Vagina (tissue), 2 donors: Measurements from ENCODE around the gene COL7A1.

Experiments used
- CTCF ChIP-seq, 3 experiments: fragments of 450-650 bp in 2 of 3; fragments of 200-600 bp in 1 of 3; sonication (generic) in 1 of 3; IDR thresholded peaks; one replicate each; pipeline ENCODE4 v1.5.1; 2017 to 2019; ENCODE audit warnings: antibody characterized with exemption in 3 of 3, mild to moderate bottlenecking in 2 of 3, moderate library complexity in 2 of 3
- POLR2A ChIP-seq, 2 donors: fragments of 450-650 bp; IDR thresholded peaks; one replicate each; pipeline ENCODE4 v1.6.1; 2017; ENCODE audit warnings: antibody characterized with exemption in 2 of 2, mild to moderate bottlenecking in 2 of 2, moderate library complexity in 2 of 2
- POLR2AphosphoS5 ChIP-seq, 2 donors: sonication (generic); formaldehyde crosslinking; IDR thresholded peaks; one replicate each; pipeline ENCODE4 v1.9.0; 2017; ENCODE audit warnings: antibody characterized with exemption in 2 of 2, mild to moderate bottlenecking in 2 of 2, low read depth in 1 of 2; ENCODE audit not compliant: insufficient read depth in 1 of 2

GRCh38 chr3:48585411-48585810 is 9.7 kb downstream of the COL7A1 start:
- TF ChIP-seq CTCF (IDR thresholded peaks at IDR 0.05), result no peak
- no peak for TF ChIP-seq POLR2A (IDR thresholded peaks at IDR 0.05)
- no peak for TF ChIP-seq POLR2AphosphoS5 (IDR thresholded peaks at IDR 0.05; ENCODE audit: insufficient read depth in 1 of 2, low read depth in 1 of 2)
